Measurements from ENCODE around the gene PPP1R15B. TPM values are rescaled to one million over a fixed set of nuclear protein-coding genes. Genes with fewer than 3 reads are reported as not detected.

Gene PPP1R15B
- total RNA-seq, 1 donor from 2014 or later, result 47.4 TPM

DNA sequence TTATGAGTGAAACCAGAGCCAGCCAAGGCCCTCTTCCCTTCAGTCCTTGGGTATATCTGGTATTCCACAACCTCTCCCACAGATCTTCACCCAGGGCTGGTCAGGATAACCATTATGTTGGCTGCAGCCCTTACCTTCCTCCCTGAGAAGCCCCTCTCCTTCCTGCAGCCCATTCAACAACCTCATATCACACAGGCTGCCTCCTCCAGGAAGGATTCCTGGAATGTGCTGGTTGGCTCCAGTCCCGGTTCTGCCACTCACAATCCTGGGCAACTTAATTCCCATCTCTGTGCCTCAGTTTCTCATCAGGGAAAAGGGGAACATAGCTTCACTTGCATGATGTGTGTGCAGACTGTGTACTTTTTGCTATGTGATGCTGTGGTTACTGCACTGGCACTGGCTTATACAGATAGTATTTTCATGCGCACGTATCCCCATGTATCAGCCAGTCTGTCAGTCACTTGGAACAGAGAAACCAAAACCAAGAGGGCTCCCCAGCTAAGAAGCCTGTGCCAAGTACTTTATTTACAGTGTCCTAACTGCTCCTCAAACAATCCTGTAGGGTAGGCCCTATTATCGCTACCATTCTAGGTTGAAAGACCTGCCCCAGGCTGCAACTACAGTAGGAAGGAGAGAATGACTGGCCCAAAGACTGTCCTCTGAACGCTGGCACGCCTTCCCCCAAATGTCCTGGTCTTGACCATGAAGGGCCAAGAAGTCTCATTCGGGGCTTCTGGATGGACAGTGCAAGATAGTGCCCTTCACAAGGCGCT is 39.9 kb upstream of the PPP1R15B start:
- DNase-seq (ENCODE audit: extremely low spot score, unreplicated experiment), result no peak
- peaks cover 23% of the 10 kb centered on the region for H3K36me3 Mint-ChIP-seq (ENCODE audit: unreplicated experiment)
- TF ChIP-seq, protein P1, sequence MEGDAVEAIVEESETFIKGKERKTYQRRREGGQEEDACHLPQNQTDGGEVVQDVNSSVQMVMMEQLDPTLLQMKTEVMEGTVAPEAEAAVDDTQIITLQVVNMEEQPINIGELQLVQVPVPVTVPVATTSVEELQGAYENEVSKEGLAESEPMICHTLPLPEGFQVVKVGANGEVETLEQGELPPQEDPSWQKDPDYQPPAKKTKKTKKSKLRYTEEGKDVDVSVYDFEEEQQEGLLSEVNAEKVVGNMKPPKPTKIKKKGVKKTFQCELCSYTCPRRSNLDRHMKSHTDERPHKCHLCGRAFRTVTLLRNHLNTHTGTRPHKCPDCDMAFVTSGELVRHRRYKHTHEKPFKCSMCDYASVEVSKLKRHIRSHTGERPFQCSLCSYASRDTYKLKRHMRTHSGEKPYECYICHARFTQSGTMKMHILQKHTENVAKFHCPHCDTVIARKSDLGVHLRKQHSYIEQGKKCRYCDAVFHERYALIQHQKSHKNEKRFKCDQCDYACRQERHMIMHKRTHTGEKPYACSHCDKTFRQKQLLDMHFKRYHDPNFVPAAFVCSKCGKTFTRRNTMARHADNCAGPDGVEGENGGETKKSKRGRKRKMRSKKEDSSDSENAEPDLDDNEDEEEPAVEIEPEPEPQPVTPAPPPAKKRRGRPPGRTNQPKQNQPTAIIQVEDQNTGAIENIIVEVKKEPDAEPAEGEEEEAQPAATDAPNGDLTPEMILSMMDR (IDR thresholded peaks at IDR 0.05), result no peak
- no peaks in the 10 kb centered on the region for H3K9me3 Mint-ChIP-seq (ENCODE audit: unreplicated experiment)
- no peaks in the 10 kb centered on the region for H3K27me3 Mint-ChIP-seq (ENCODE audit: unreplicated experiment)
- no peak overlapping the region for H3K27ac Mint-ChIP-seq (ENCODE audit: unreplicated experiment)
- peaks cover 4% of the 10 kb centered on the region for H3K4me1 Mint-ChIP-seq (ENCODE audit: unreplicated experiment)
- H3K4me3 Mint-ChIP-seq (ENCODE audit: unreplicated experiment), result no peak overlapping the region

DNA sequence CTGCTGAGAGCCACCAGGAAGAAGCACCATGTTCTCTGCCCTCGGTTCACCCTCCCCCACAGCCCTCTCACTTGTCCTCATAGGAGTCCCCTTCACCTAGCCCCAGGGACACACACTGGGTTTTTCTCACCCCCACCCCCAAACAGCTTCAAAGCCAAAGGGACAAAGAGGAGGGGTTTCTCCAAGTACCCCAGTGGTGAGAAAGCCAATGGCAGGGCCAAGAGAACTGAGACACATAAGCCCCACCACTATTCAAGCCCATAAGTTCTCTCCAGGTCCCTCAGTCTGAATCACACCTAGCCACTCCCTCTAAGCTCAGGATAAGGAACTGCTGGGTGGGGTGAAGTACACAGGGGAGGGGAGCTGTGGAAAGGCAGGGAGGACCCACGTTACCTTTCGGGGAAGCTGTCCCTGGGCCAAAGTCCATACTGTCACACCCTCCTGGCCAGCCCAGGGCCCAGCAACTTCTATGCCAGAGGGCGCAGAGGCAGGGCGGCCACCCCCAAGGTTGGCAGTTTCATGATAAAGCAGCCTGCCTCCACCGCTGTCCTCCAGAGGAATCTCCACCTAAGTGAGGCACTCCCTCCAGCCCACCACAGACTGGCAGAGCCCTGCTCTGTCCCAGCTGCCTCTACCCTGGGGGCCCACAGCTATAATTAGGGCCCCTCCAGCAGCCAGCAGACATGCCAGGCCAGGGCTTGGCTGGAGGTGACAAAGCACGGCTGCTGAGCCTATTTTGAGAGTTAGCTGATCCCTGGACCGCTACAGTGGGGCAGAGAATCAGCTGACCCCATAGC is 39.0 kb upstream of the PPP1R15B start:
- peaks cover 3% of the 10 kb centered on the region for H3K4me1 Mint-ChIP-seq (ENCODE audit: unreplicated experiment)
- no peak overlapping the region for H3K27ac Mint-ChIP-seq (ENCODE audit: unreplicated experiment)
- H3K4me3 Mint-ChIP-seq (ENCODE audit: unreplicated experiment), result no peak overlapping the region
- peaks cover 24% of the 10 kb centered on the region for H3K36me3 Mint-ChIP-seq (ENCODE audit: unreplicated experiment)
- no peaks in the 10 kb centered on the region for H3K27me3 Mint-ChIP-seq (ENCODE audit: unreplicated experiment)
- TF ChIP-seq, protein P1 (IDR thresholded peaks at IDR 0.05), result no peak
- DNase-seq (ENCODE audit: extremely low spot score, unreplicated experiment), result no peak
- H3K9me3 Mint-ChIP-seq (ENCODE audit: unreplicated experiment), result no peaks in the 10 kb centered on the region

DNA sequence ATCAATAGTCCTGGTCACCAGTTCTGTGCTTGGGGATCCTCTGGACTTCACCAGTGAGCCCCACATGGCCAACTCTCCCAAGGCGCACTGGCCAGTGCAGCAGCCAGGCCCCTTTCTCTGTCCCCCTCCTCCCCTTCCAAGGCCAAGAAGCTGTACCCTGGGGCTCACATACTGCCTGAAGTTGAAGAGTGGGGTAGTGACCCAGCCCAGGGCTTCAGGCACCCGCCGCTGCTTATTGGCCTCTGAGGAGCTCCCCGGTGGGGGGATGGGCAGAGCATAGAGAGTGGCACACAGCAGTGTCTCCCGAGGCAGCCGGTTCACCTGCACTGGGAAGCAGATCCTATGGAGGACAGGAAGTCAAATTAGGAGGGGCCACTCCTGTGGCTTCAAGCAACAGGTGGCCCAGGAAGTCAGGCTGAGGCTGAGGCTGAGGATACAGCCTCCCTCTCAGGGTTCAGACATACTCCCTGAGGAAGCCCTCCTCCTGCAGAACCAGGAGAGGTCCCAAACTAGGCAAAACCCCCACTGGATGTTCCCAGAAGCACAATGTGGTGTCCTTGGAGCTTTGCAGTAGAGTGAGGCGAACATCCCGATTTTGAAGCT is 38.2 kb upstream of the PPP1R15B start:
- TF ChIP-seq, protein P1 (IDR thresholded peaks at IDR 0.05), result no peak
- peaks cover 5% of the 10 kb centered on the region for H3K4me1 Mint-ChIP-seq (ENCODE audit: unreplicated experiment)
- DNase-seq (ENCODE audit: extremely low spot score, unreplicated experiment), result no peak
- peaks cover 22% of the 10 kb centered on the region for H3K36me3 Mint-ChIP-seq (ENCODE audit: unreplicated experiment)
- H3K27ac Mint-ChIP-seq (ENCODE audit: unreplicated experiment), result no peak overlapping the region
- no peaks in the 10 kb centered on the region for H3K9me3 Mint-ChIP-seq (ENCODE audit: unreplicated experiment)
- no peaks in the 10 kb centered on the region for H3K27me3 Mint-ChIP-seq (ENCODE audit: unreplicated experiment)
- no peak overlapping the region for H3K4me3 Mint-ChIP-seq (ENCODE audit: unreplicated experiment)

DNA sequence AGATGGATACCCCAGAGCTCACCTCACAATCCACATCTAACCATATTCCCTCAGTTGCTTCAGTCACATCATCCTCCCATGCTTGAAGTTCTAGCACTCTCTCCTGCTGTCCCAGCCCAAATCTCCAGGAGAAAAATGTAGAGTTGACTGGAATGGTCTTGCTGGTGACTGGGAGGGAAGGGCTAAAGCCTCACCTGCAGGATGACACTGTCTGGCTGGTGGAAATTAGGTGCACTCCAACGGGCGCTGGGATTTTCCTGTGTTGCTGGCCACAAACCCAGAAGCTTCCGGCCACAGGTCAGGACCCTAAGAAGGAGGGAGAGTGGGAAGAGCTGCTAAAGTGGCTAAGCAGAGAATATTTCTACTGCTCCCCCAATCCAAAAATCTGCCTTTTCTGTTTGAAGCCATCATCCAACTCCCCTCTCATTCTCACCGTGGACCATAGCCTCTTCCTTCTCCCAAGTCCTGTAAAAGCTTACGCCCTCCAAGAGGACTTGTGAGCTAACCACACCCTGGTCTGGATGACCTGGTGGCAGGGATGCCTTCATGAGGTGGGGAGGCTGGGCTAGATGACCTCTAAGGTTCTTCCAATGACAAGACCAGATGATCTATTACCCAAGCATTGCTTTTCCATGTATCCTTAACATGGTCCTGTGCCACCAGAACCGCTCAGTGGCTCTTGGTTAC is 37.5 kb upstream of the PPP1R15B start:
- TF ChIP-seq, protein P1 (IDR thresholded peaks at IDR 0.05), result no peak
- H3K27ac Mint-ChIP-seq (ENCODE audit: unreplicated experiment), result no peak overlapping the region
- H3K36me3 Mint-ChIP-seq (ENCODE audit: unreplicated experiment), result peaks cover 28% of the 10 kb centered on the region
- no peak for DNase-seq (ENCODE audit: extremely low spot score, unreplicated experiment)
- no peak overlapping the region for H3K4me3 Mint-ChIP-seq (ENCODE audit: unreplicated experiment)
- H3K27me3 Mint-ChIP-seq (ENCODE audit: unreplicated experiment), result no peaks in the 10 kb centered on the region
- H3K9me3 Mint-ChIP-seq (ENCODE audit: unreplicated experiment), result no peaks in the 10 kb centered on the region
- H3K4me1 Mint-ChIP-seq (ENCODE audit: unreplicated experiment), result peaks cover 5% of the 10 kb centered on the region

Measured in osteocyte (in vitro differentiated cells).